ENCODE results near the gene ATG4B.

GRCh38 chr2:241632478-241633325 is 4.8 kb upstream of the ATG4B start:
- TF ChIP-seq CTCF (IDR thresholded peaks at IDR 0.05; ENCODE audit: insufficient read depth, low read depth, low read length) (no peak), EZH2 (IDR thresholded peaks at IDR 0.05; ENCODE audit: insufficient read depth, low read length) (no peak)
